Esophagus muscularis mucosa (tissue), 3 donors: ENCODE measurements around the gene PNPLA5.

ENCODE experiments used
- CTCF ChIP-seq, 3 experiments: fragments of 200-600 bp in 2 of 3; fragments of 450-650 bp in 1 of 3; sonication (generic) in 2 of 3; IDR thresholded peaks; one replicate each; pipeline ENCODE4 v1.5.1; 2017 to 2019; ENCODE audit warnings: antibody characterized with exemption in 3 of 3, mild to moderate bottlenecking in 2 of 3, moderate library complexity in 1 of 3
- POLR2A ChIP-seq: fragments of 450-650 bp; IDR thresholded peaks from one replicate; pipeline ENCODE4 v1.6.1; 2017; ENCODE audit warnings: antibody characterized with exemption, moderate library complexity, mild to moderate bottlenecking, low read depth

GRCh38 chr22:43878079-43878795 lies 13.6 kb downstream of the PNPLA5 start:
- TF ChIP-seq CTCF (IDR thresholded peaks at IDR 0.05) (no peak), POLR2A (no peak)
